H54 (cell line): Measurements from ENCODE around the gene RASSF1.
"Not testable (repeated sequence)": the region's sequence is repeated elsewhere in the genome, so short reads cannot be mapped to it uniquely, and the experiment has no call there.

Source experiments
- DNase-seq: peaks from one replicate; pipeline ENCODE4 v3.0.0; 2011; ENCODE audit warnings: low spot score, mixed read lengths; ENCODE audit not compliant: insufficient read length
- FAIRE-seq: peaks from 3 replicates; lab custom pipeline; 2011; peaks lifted over from hg19 to GRCh38; lab: Jason Lieb, UNC
- POLR2A ChIP-seq: IDR thresholded peaks from 2 replicates; pipeline ENCODE4 v1.6.1; 2011; ENCODE audit warnings: low read depth, mild to moderate bottlenecking, low read length

RASSF1 gene

DNA sequence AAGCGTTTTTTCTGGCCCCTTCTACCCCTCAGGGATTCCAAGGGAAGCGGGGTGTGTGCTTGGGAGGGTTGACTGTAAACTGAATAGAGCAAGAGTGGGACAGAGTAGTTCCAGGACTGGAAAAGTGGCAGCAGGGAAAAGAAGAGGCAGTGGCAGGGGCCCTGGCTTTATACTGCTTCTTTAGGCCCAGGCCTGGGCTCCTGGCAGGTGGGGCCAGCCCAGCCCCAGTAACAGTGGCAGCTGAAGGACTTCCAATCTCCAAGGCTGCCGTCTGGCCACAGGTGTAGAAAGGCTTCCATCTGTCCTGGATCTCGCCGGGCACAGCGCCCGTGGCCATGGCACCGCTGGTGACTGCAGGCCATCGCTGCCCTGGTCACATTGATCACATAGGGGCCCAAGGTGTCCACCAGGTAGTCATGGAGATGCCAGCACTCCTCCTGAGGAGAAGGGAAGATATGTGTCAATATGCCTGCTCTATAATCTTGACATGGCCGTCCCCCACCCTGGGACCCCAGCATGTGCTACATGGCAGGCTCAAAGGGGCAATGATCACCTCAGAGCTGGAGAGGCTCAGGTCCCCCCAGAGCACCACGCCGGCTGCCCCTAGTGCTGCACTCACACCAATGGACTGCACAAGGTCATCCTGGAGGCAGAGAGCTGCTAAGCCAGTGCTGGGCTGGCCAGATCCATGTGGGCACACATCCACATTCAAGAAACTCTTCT lies 47.4 kb downstream of the RASSF1 start:
- FAIRE-seq = no peak

DNA sequence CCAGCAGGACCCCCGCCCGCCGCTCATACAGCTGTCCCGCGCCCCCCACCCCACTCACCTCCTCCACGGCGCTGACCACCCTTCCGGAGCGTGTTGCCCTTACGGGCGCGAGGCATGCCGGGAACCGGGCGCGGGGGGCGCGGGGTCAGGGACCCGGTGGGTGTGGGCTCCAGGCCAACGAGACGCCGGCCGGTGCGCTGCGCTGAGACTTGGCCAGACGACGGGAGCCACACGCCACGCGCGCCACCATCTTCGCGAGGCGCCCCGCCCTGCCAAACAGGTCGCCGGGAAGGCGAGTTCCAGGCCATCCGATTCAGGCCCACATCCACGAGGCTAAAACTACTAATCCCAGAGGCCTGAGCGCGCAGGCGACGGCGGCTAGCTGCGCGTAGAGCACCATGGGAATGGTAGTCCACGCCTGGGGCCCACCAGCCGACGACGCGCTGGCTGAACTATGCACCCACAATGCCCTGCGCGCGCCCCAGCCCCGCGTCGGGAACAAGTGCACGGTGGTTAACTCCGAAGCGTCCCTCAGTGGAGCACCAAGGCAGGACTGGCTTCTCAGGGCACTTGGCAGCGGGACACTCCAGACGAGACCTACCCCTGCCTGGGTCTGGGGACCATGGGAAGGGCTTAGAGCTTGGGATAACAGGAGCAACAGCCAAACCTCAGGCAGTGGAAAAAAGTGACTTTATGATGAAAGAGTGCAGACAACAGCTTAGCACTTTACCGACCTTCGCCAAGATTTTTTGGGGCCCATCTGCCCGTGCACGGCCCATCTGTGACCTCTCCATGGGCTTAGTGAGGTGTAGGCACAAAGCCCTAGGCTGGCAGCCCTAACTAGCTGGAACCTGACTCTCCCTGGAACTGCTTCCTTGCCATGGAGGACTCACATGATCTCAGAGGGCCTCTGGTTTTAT lies 48.2 kb downstream of the RASSF1 start, which contains the start of gene IFRD2:
Gene IFRD2, minus strand, starts transcription at position 271 of the 920 bp plus-strand sequence. Its CDS starts 155 bp downstream, at position 116.
- DNase-seq (peak; percentile 95), FAIRE-seq (peak; percentile 78)
- TF ChIP-seq POLR2A = peak; percentile 64

More for the DNA sequence above, 47.4 kb downstream of the RASSF1 start:
- no peak for TF ChIP-seq POLR2A
- DNase-seq = no peak

DNA sequence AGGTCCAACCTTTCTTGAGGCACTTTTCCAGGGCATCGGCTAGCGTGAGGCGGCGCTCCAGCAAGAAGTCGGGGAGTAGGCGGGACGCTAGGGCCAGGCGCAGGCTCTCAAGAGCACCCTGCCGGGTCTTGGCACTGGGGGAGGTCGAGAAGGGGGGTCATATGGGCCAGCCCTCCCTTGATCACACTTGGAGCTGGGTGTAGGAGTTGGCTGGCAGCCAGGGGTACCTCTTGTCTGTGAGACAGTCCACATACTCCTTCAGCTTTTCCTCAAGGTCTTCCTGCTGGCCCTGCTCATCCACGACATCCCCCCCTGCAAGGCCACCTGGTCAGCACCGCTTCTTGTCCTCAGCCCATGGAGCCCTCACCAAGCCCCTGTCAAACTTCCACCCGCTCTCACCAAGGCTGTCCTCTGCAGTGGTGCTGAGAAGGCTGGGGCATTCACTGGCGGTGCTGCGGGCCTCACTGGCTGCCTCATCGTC lies 50.4 kb downstream of the RASSF1 start:
- DNase-seq (no peak), FAIRE-seq (no peak)
- no peak for TF ChIP-seq POLR2A

DNA sequence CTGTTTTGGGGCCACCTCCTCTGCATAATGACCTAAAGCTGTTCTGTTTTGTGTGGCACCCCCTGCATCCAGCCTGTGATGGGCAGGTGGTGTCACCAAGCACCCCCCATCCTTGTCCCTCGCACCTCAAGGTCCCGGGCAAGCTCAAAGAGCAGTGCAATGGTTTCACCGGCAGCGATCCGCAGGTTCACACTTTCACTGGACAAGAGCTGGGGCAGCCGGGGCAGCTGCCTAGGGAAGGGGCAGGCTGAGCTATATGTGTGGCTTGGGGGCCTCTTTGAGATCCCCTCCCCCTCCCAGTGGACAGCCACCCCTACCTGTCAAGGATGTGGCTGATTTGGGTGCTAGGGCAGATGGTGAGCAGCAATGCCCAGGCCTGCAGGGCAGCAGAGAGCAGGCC lies 51.5 kb downstream of the RASSF1 start:
- no peak for FAIRE-seq
- DNase-seq = no peak
- no peak for TF ChIP-seq POLR2A

DNA sequence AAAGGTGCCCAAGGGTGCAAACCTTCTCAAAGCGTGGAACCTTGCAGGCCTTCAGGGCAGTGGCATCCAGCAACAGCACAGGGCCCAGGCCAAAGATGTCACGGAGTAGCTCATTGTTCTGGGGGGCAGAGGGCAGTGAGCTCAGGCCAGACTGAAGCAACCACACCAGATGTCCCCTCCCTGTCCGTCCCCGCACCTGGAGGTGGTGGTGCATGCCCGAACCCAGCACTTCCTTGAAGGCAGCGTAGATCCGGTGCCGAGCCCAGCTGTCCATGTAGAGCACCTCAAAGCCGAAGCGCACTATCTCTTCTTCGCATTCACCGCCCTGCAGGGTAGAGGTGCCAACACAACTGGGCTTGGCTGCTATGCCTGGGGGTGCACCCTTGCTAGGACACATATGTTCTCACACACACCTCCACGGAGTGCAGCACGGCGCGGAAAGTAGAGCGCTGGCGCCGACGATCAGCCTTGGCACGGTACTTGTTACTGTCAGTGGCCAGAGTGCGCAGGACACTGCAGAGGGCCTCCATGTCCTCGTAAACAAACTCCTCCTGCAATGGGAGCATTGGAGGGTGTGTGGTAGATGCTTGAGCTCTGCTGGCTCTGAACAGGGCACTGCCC lies 52.1 kb downstream of the RASSF1 start:
- no peak for FAIRE-seq
- no peak for TF ChIP-seq POLR2A
- DNase-seq = no peak

DNA sequence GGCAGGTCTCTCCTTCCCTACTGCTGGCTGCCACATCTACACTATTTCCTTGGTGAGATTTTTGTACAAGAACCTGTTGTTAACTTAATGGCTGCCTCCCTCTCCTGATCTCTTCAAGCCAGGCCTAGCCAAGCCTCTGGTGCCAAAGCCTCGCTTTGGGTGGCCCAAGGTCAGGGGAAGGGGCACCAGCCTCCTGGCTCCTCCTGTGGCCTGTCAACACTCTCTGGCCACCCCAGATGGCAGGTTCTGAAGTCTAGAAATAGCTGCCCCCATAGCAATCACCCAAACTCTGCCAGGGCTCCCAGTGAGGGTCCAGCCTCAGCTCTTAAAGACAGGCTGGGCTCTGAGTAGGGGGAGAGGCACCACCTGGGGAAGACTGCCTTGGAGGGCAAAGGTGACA lies 53.4 kb downstream of the RASSF1 start:
- no peak for FAIRE-seq
- no peak for DNase-seq
- no peak for TF ChIP-seq POLR2A

DNA sequence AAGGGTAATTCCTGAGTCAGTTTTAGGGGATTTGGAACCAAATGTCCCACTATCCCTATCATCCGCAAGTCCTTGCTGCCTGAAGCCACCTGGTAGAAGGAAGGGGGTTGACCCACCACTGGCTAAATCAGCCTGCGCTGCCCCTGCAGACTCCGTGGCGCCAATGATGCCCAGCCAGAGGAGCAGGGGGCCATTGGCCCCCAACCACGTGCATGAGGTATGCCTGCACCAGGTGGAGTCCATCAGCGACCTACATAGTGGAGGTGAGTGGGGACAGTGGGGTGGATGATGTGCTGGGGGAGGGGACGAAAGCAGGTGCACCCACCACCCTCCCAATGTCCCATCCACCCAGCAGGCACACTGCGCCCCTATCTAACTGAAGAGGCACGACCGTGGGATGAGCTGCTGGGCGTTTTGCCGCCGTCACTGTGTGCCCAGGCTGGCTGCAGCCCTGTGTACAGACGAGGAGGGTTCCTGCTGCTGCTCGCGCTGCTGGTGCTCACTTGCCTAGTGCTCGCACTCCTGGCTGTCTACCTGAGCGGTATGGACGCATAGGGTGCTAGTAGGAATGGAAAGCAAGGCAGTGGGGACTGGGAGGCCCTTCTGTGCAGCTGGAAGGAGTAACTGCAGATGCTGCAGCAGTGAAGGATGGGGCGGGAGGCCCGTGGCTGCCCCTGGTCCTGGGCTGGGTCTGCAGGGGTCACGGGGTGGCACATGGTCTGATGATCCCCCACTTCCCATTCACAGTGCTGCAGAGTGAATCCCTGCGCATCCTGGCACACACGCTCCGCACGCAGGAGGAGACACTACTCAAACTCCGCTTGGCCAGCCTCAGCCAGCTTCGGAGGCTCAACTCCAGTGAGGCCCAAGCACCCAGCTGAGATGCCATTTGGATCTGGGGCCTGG lies 54.1 kb downstream of the RASSF1 start:
- DNase-seq (no peak), FAIRE-seq (no peak)
- TF ChIP-seq POLR2A = no peak

DNA sequence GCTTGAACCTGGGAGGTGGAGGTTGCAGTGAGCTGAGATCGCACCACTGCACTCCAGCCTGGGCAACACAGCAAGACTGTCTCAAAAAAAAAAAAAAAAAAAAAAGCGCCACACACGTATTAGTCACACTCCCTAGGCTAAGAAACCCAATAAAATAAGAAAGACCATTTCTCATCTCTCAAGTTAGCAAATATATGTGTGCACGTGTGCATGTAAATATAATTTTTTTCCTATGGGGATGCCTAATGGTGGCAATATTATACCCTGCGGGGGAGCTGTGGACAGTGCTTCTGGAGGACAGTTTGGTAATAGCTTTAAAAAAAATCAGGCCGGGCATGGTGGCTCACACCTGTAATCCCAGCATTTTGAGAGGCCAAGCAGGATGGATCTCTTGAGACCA lies 56.5 kb downstream of the RASSF1 start:
- not testable (repeated sequence) for DNase-seq, FAIRE-seq
